ENCODE results near the gene SLC25A45. TPM values are rescaled to one million over a fixed set of nuclear protein-coding genes. Genes with fewer than 3 reads are reported as not detected.

SLC25A45 gene
- total and polyA plus RNA-seq, 11 donors: 3.8 to 11.6 (median 6.6) TPM

DNA sequence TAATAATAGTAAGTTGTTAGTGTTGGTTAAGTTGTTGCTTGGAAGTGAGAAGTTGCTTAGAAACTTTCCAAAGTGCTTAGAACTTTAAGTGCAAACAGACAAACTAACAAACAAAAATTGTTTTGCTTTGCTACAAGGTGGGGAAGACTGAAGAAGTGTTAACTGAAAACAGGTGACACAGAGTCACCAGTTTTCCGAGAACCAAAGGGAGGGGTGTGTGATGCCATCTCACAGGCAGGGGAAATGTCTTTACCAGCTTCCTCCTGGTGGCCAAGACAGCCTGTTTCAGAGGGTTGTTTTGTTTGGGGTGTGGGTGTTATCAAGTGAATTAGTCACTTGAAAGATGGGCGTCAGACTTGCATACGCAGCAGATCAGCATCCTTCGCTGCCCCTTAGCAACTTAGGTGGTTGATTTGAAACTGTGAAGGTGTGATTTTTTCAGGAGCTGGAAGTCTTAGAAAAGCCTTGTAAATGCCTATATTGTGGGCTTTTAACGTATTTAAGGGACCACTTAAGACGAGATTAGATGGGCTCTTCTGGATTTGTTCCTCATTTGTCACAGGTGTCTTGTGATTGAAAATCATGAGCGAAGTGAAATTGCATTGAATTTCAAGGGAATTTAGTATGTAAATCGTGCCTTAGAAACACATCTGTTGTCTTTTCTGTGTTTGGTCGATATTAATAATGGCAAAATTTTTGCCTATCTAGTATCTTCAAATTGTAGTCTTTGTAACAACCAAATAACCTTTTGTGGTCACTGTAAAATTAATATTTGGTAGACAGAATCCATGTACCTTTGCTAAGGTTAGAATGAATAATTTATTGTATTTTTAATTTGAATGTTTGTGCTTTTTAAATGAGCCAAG is 42.9 kb upstream of the SLC25A45 start:
- peaks cover 4 to 54% (median 45%) of the 10 kb centered on the region in 12 donors for H3K4me1 ChIP-seq
- peak in 2 of 5 donors; percentile 21 to 40 for DNase-seq
- H3K27ac ChIP-seq: peak overlapping the region; percentile 98 to 100 (median 100)
- H3K36me3 ChIP-seq: peaks cover 9 to 66% (median 35%) of the 10 kb centered on the region in 9 donors
- intact Hi-C loops (cut with DNase I): no loop called here
- peak overlapping the region; percentile 75 to 96 (median 91) for H3K4me3 ChIP-seq
- no peaks in the 10 kb centered on the region for H3K27me3 ChIP-seq
- no peak for ATAC-seq
- whole genome bisulfite sequencing, 4 donors: 0 to 1% (median 1%) methylated on average over 9 of the region's 9 CpGs
- H3K9me3 ChIP-seq: no peaks in the 10 kb centered on the region
- TF ChIP-seq, protein P1, sequence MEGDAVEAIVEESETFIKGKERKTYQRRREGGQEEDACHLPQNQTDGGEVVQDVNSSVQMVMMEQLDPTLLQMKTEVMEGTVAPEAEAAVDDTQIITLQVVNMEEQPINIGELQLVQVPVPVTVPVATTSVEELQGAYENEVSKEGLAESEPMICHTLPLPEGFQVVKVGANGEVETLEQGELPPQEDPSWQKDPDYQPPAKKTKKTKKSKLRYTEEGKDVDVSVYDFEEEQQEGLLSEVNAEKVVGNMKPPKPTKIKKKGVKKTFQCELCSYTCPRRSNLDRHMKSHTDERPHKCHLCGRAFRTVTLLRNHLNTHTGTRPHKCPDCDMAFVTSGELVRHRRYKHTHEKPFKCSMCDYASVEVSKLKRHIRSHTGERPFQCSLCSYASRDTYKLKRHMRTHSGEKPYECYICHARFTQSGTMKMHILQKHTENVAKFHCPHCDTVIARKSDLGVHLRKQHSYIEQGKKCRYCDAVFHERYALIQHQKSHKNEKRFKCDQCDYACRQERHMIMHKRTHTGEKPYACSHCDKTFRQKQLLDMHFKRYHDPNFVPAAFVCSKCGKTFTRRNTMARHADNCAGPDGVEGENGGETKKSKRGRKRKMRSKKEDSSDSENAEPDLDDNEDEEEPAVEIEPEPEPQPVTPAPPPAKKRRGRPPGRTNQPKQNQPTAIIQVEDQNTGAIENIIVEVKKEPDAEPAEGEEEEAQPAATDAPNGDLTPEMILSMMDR (IDR thresholded peaks at IDR 0.05): peak in 2 of 12 donors; percentile 8 to 9
- peak; percentile 4 to 44 for TF ChIP-seq POLR2A (IDR thresholded peaks at IDR 0.05)

DNA sequence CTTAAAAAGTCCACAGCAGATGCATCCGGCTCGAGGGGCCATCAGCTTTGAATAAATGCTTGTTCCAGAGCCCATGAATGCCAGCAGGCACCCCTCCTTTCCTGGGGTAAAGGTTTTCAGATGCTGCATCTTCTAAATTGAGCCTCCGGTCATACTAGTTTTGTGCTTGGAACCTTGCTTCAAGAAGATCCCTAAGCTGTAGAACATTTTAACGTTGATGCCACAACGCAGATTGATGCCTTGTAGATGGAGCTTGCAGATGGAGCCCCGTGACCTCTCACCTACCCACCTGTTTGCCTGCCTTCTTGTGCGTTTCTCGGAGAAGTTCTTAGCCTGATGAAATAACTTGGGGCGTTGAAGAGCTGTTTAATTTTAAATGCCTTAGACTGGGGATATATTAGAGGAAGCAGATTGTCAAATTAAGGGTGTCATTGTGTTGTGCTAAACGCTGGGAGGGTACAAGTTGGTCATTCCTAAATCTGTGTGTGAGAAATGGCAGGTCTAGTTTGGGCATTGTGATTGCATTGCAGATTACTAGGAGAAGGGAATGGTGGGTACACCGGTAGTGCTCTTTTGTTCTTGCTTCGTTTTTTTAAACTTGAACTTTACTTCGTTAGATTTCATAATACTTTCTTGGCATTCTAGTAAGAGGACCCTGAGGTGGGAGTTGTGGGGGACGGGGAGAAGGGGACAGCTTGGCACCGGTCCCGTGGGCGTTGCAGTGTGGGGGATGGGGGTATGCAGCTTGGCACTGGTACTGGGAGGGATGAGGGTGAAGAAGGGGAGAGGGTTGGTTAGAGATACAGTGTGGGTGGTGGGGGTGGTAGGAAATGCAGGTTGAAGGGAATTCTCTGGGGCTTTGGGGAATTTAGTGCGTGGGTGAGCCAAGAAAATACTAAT is 42.0 kb upstream of the SLC25A45 start:
- WGBS, 4 donors: 0 to 1% (median 1%) methylated on average over 18 of the region's 18 CpGs
- Histone ChIP-seq H3K4me1 (peaks cover 7 to 54% (median 44%) of the 10 kb centered on the region in 12 donors), H3K4me3 (peak overlapping the region; percentile 75 to 96 (median 91)), H3K27me3 (no peaks in the 10 kb centered on the region), H3K9me3 (no peaks in the 10 kb centered on the region), H3K36me3 (peaks cover 9 to 62% (median 35%) of the 10 kb centered on the region in 9 donors), H3K27ac (peak overlapping the region; percentile 98 to 100 (median 100))
- TF ChIP-seq, protein P1 (IDR thresholded peaks at IDR 0.05): no peak
- TF ChIP-seq POLR2A (IDR thresholded peaks at IDR 0.05): peak in 1 of 2 donors; percentile 2
- intact Hi-C loops (cut with DNase I): loop anchor here in 3 of 10 donors (5.0 kb wide), 2 partner anchors 73 to 148 kb away; partner anchors contain the start of genes MALAT1 (in 2 of the 3), FAM89B (in 1 of the 3) and ZNRD2 (in 1 of the 3)
- no peak for ATAC-seq
- DNase-seq: peak in 2 of 5 donors; percentile 57 to 68

DNA sequence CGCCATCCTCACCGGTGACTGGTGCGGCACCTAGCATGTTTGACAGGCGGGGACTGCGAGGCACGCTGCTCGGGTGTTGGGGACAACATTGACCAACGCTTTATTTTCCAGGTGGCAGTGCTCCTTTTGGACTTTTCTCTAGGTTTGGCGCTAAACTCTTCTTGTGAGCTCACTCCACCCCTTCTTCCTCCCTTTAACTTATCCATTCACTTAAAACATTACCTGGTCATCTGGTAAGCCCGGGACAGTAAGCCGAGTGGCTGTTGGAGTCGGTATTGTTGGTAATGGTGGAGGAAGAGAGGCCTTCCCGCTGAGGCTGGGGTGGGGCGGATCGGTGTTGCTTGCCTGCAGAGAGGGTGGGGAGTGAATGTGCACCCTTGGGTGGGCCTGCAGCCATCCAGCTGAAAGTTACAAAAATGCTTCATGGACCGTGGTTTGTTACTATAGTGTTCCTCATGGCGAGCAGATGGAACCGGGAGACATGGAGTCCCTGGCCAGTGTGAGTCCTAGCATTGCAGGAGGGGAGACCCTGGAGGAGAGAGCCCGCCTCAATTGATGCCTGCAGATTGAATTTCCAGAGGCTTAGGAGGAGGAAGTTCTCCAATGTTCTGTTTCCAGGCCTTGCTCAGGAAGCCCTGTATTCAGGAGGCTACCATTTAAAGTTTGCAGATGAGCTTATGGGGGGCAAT is 41.2 kb upstream of the SLC25A45 start:
- Histone ChIP-seq H3K9me3 (no peaks in the 10 kb centered on the region), H3K27ac (peak overlapping the region; percentile 98 to 100 (median 100)), H3K27me3 (no peaks in the 10 kb centered on the region), H3K4me3 (peak overlapping the region; percentile 75 to 96 (median 91)), H3K4me1 (peaks cover 7 to 56% (median 43%) of the 10 kb centered on the region in 12 donors), H3K36me3 (peaks cover 9 to 57% (median 34%) of the 10 kb centered on the region in 9 donors)
- no peak for ATAC-seq
- intact Hi-C loops (cut with DNase I): loop anchor here in 4 of 10 donors (2.0 to 5.0 kb wide), 3 partner anchors 74 to 149 kb away; partner anchors contain the start of genes MALAT1 (in 3 of the 4), FAM89B (in 1 of the 4) and ZNRD2 (in 1 of the 4)
- TF ChIP-seq POLR2A (IDR thresholded peaks at IDR 0.05): no peak
- TF ChIP-seq, protein P1 (IDR thresholded peaks at IDR 0.05): no peak
- 0 to 2% (median 0%) methylated on average over 16 to 19 of the region's 19 CpGs for whole genome bisulfite sequencing, 4 donors
- peak in 2 of 5 donors; percentile 27 to 60 for DNase-seq

All from heart left ventricle (tissue), 16 donors.